Caki2 (cell line): ENCODE results near the gene SPO11. TPM values are rescaled to one million over a fixed set of nuclear protein-coding genes. Genes with fewer than 3 reads are reported as not detected.
A peak's percentile ranks its signal among the peaks of the same experiment; 100 is the strongest.

Source experiments
- DNase-seq: peaks from one replicate; pipeline ENCODE4 v3.0.0-alpha.2; 2015; ENCODE audit warnings: low read depth
- in situ Hi-C: cut with HindIII; loops from 2 replicates; pipeline ENCODE4 v1.10.0; 2016; ENCODE audit warnings: low sequenced_read_pairs, low pct_unique_long_range_greater_than_20kb, mixed read lengths
- total RNA-seq: library from RNA; depleted of rRNA; stranded (reverse); fragments of >200 nt; shearing (Covaris generic); gene quantifications from 2 replicates; pipeline ENCODE4 v1.2.3, GENCODE V29; 2014; ENCODE audit warnings: low replicate concordance

Gene SPO11
- total RNA-seq, 1 experiment from 2014 or later: not detected

GRCh38 chr20:57364451-57364850 is 34.8 kb downstream of the SPO11 start:
- in situ Hi-C loops: no loop called here
- DNase-seq: no peak

- in situ Hi-C loops: no loop called here
- no peak for DNase-seq
These were observed 40.0 kb downstream of the SPO11 start for GRCh38 chr20:57369596-57369995.

GRCh38 chr20:57370316-57370715 is 40.7 kb downstream of the SPO11 start:
- in situ Hi-C loops: no loop called here
- no peak for DNase-seq

GRCh38 chr20:57371363-57371762 is 41.8 kb downstream of the SPO11 start:
- in situ Hi-C loops: no loop called here
- no peak for DNase-seq

GRCh38 chr20:57372157-57372556 is 42.6 kb downstream of the SPO11 start:
- DNase-seq: no peak
- in situ Hi-C loops: no loop called here

- in situ Hi-C loops: no loop called here
- no peak for DNase-seq
These were observed 43.2 kb downstream of the SPO11 start for GRCh38 chr20:57372581-57373350.

GRCh38 chr20:57374343-57374930 is 44.8 kb downstream of the SPO11 start:
- no peak for DNase-seq
- in situ Hi-C loops: no loop called here

GRCh38 chr20:57374931-57375651 is 45.5 kb downstream of the SPO11 start:
- DNase-seq: no peak
- in situ Hi-C loops: no loop called here

- DNase-seq: no peak
These were observed 46.1 kb downstream of the SPO11 start for GRCh38 chr20:57375652-57376230.

GRCh38 chr20:57377350-57377749 is 47.7 kb downstream of the SPO11 start:
- in situ Hi-C loops: no loop called here

More at GRCh38 chr20:57375652-57376230, 46.1 kb downstream of the SPO11 start:
- in situ Hi-C loops: no loop called here

GRCh38 chr20:57378107-57378506 is 48.5 kb downstream of the SPO11 start:
- in situ Hi-C loops: no loop called here
- no peak for DNase-seq

More at GRCh38 chr20:57377350-57377749, 47.7 kb downstream of the SPO11 start:
- no peak for DNase-seq

- no peak for DNase-seq
- in situ Hi-C loops: no loop called here
These were observed 49.2 kb downstream of the SPO11 start for GRCh38 chr20:57378646-57379262.

GRCh38 chr20:57379263-57379647 is 49.7 kb downstream of the SPO11 start:
- no peak for DNase-seq
- in situ Hi-C loops: no loop called here

- in situ Hi-C loops: no loop called here
- no peak for DNase-seq
These were observed 50.6 kb downstream of the SPO11 start for GRCh38 chr20:57380081-57380750.

- DNase-seq: peak; percentile 66
These were observed 52.2 kb downstream of the SPO11 start for GRCh38 chr20:57381596-57382503.

GRCh38 chr20:57382516-57382915 is 52.9 kb downstream of the SPO11 start:
- DNase-seq: no peak
- in situ Hi-C loops: no loop called here

More at GRCh38 chr20:57381596-57382503, 52.2 kb downstream of the SPO11 start:
- in situ Hi-C loops: no loop called here
